Tibial nerve (tissue), 4 donors: ENCODE data around the gene ATG7. TPM values are rescaled to one million over a fixed set of nuclear protein-coding genes. Genes with fewer than 3 reads are reported as not detected.

ENCODE experiments used
- DNase-seq, 2 donors: peaks; one replicate each; pipeline ENCODE4 v3.0.0-alpha.2; 2019; ENCODE audit warnings: low spot score in 2 of 2
- H3K27ac ChIP-seq, 4 donors: fragments of 200-600 bp; sonication (generic) in 3 of 4; one replicate each; pipeline ENCODE4 v1.5.1; 2017 to 2019; ENCODE audit warnings: mild to moderate bottlenecking in 1 of 4
- H3K27me3 ChIP-seq, 2 donors: fragments of 200-600 bp; sonication (generic) in 1 of 2; one replicate each; pipeline versions ENCODE4 v1.5.1 to v1.6.0; 2017 to 2019
- H3K36me3 ChIP-seq, 3 donors: fragments of 200-600 bp; sonication (generic); one replicate each; pipeline ENCODE4 v1.5.1; 2018 to 2019
- H3K4me1 ChIP-seq, 4 donors: fragments of 200-600 bp; sonication (generic) in 3 of 4; one replicate each; pipeline ENCODE4 v1.5.1; 2017 to 2019
- H3K4me3 ChIP-seq, 4 donors: fragments of 200-600 bp; sonication (generic) in 3 of 4; one replicate each; pipeline ENCODE4 v1.5.1; 2017 to 2019; ENCODE audit warnings: mild to moderate bottlenecking in 1 of 4, moderate library complexity in 1 of 4
- H3K9me3 ChIP-seq, 4 donors: fragments of 200-600 bp; sonication (generic) in 3 of 4; one replicate each; pipeline ENCODE4 v1.5.1; 2017 to 2019
- CTCF ChIP-seq, 5 experiments: fragments of 200-600 bp in 3 of 5; fragments of 450-650 bp in 2 of 5; sonication (generic) in 3 of 5; IDR thresholded peaks; one replicate each; pipeline ENCODE4 v1.5.1; 2016 to 2019; ENCODE audit warnings: antibody characterized with exemption in 5 of 5, mild to moderate bottlenecking in 3 of 5, moderate library complexity in 2 of 5
- EP300 ChIP-seq, 2 donors: sonication (generic); formaldehyde crosslinking; IDR thresholded peaks; one replicate each; pipeline ENCODE4 v1.6.1; 2017; ENCODE audit warnings: antibody characterized with exemption in 2 of 2, mild to moderate bottlenecking in 1 of 2
- POLR2A ChIP-seq, 2 donors: fragments of 450-650 bp; IDR thresholded peaks; one replicate each; pipeline ENCODE4 v1.6.1; 2017; ENCODE audit warnings: antibody characterized with exemption in 2 of 2, mild to moderate bottlenecking in 2 of 2, moderate library complexity in 2 of 2
- WGBS, 2 donors: methylation state at CpG; one replicate each; pipeline ENCODE4 v1.1.5; 2018; 5-methylcytosine and 5-hydroxymethylcytosine counted together
- total RNA-seq, 4 donors: library from RNA; depleted of rRNA; stranded (reverse); fragments of >200 nt; gene quantifications; one replicate each; pipeline ENCODE4 v1.1.0, GENCODE V29; 2016

ATG7 gene
- total RNA-seq, 4 donors from 2014 or later, result 71.0 to 94.0 (median 76.2) TPM

GRCh38 chr3:11555211-11555782, 283.1 kb downstream of the ATG7 start:
- peaks cover 0 to 40% (median 0%) of the 10 kb centered on the region in 3 donors for H3K36me3 ChIP-seq

GRCh38 chr3:11555881-11556633, 283.9 kb downstream of the ATG7 start:
- Histone ChIP-seq H3K27me3 (no peaks in the 10 kb centered on the region), H3K36me3 (peaks cover 0 to 40% (median 0%) of the 10 kb centered on the region in 3 donors), H3K4me1 (peaks cover 3 to 89% (median 77%) of the 10 kb centered on the region in 4 donors), H3K9me3 (no peaks in the 10 kb centered on the region), H3K27ac (peak overlapping the region; percentile 47 to 97 (median 70)), H3K4me3 (no peak overlapping the region)
- WGBS, 2 donors, result 58 to 66% methylated on average over 23 of the region's 23 CpGs
- DNase-seq, result peak in 1 of 2 donors; percentile 11
- TF ChIP-seq EP300 (IDR thresholded peaks at IDR 0.05) (no peak), POLR2A (IDR thresholded peaks at IDR 0.05) (no peak), CTCF (IDR thresholded peaks at IDR 0.05) (no peak)

More at GRCh38 chr3:11555211-11555782, 283.1 kb downstream of the ATG7 start:
- no peak overlapping the region for H3K4me3 ChIP-seq
- H3K9me3 ChIP-seq, result no peaks in the 10 kb centered on the region
- TF ChIP-seq CTCF (IDR thresholded peaks at IDR 0.05) (no peak), EP300 (IDR thresholded peaks at IDR 0.05) (no peak), POLR2A (IDR thresholded peaks at IDR 0.05) (no peak)
- 73 to 74% methylated on average over 11 to 13 of the region's 13 CpGs for WGBS, 2 donors
- peak in 1 of 2 donors; percentile 13 for DNase-seq
- H3K4me1 ChIP-seq, result peaks cover 2 to 81% (median 69%) of the 10 kb centered on the region in 4 donors
- no peaks in the 10 kb centered on the region for H3K27me3 ChIP-seq
- H3K27ac ChIP-seq, result peak overlapping the region; percentile 47 to 97 (median 70)

GRCh38 chr3:11556851-11557644, 284.9 kb downstream of the ATG7 start:
- TF ChIP-seq CTCF (IDR thresholded peaks at IDR 0.05) (no peak), POLR2A (IDR thresholded peaks at IDR 0.05) (no peak), EP300 (IDR thresholded peaks at IDR 0.05) (no peak)
- Histone ChIP-seq H3K36me3 (peaks cover 0 to 40% (median 0%) of the 10 kb centered on the region in 3 donors), H3K4me1 (peaks cover 3 to 95% (median 86%) of the 10 kb centered on the region in 4 donors), H3K27ac (peak overlapping the region; percentile 25 to 97 (median 66)), H3K27me3 (no peaks in the 10 kb centered on the region), H3K9me3 (no peaks in the 10 kb centered on the region), H3K4me3 (no peak overlapping the region)
- 45% methylated on average over 16 of the region's 16 CpGs for WGBS, 2 donors
- DNase-seq, result peak in 1 of 2 donors; percentile 57

GRCh38 chr3:11558002-11558401, 285.8 kb downstream of the ATG7 start:
- H3K4me1 ChIP-seq, result peaks cover 3 to 99% (median 84%) of the 10 kb centered on the region in 4 donors
- no peaks in the 10 kb centered on the region for H3K9me3 ChIP-seq
- peak overlapping the region; percentile 25 to 97 (median 66) for H3K27ac ChIP-seq
- TF ChIP-seq EP300 (IDR thresholded peaks at IDR 0.05) (peak in 1 of 2 donors; percentile 8), CTCF (IDR thresholded peaks at IDR 0.05) (no peak)
- H3K4me3 ChIP-seq, result no peak overlapping the region
- no peak for DNase-seq
- peaks cover 0 to 49% (median 0%) of the 10 kb centered on the region in 3 donors for H3K36me3 ChIP-seq
- WGBS, 2 donors, result 49 to 60% methylated on average over 13 of the region's 13 CpGs
- no peaks in the 10 kb centered on the region for H3K27me3 ChIP-seq
